ENCODE data around the gene TRMT112. TPM values are rescaled to one million over a fixed set of nuclear protein-coding genes. Genes with fewer than 3 reads are reported as not detected.

TRMT112 gene
- total RNA-seq, 2 experiments from 2014 or later: 137 to 145 TPM

DNA sequence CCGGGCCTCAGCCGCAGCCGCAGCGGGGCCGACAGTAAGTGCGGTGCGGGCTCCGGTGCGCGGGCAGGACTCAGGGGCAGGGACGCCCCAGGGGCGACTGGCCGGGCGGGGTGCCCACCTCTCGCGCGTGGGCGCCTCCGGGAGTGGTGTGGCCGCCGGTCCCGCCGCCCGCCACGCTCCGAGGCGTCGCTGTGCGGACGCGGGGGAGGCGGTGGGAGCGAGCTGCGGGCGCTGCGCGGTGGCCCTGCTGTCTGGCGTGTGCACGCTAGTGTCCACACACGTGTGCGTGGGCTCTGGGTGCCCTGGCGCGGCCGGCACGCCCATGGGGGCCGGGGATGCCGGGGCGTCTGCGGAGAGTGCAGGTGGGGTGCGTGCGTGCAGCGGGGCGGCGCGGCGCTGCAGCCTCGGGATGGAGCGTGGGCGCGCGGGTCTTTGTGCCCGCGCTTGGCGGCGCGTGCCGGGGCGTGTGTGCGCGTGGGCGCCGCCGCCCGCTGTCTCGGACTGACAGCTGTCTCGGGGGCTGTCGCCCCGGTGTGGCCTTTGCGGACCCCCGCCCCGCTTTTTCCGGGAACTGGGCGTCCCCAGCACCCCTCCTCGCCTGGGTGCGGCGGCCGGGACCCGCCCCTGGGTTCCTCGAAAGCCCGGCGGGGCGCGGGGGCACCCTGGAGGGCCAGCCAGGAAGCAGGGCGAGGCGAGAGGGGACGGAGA lies 25.5 kb downstream of the TRMT112 start:
- H3K4me3 Mint-ChIP-seq: no peak overlapping the region
- H3K36me3 Mint-ChIP-seq (ENCODE audit: low read depth): peaks cover 6% of the 10 kb centered on the region
- ChIA-PET CTCF (interaction anchor here (1.5 to 1.8 kb wide), 2 partner anchors 9 to 12 kb away, joined by 8 to 11 read pairs; no protein-coding TSS in a partner anchor), POLR2A (interaction anchor here (1.0 to 1.4 kb wide), 2 partner anchors 9 to 12 kb away, joined by 3 read pairs; no protein-coding TSS in a partner anchor)
- no peaks in the 10 kb centered on the region for H3K9me3 Mint-ChIP-seq
- peaks cover 51% of the 10 kb centered on the region for H3K27me3 Mint-ChIP-seq
- no peak overlapping the region for H3K27ac Mint-ChIP-seq
- no peak for DNase-seq
- peaks cover 12% of the 10 kb centered on the region for H3K4me1 Mint-ChIP-seq

DNA sequence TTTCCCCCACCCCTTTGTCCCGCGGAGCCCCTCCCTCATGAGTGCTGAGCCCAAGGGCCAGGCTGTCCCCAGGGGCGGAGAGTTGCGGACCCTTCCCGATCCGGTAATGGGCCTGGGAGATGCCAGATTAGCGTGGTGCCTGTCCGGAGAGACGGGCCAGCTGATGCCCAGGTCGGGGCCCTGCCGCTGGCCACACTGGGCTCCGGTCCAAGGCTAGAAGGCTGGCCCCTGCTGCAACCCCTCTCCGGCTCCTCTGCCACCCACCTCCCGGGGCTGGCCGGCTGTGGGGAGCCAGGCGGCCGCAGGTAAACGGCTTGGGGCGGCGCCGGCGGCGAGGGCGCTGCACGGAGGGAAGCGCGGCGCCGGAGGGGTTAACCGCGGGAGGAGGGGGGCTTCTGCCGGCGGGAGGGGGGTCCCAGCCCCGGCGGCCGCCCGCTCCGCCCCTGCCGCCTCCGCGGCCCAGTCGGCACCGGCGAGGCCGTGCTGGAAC lies 26.1 kb downstream of the TRMT112 start, which contains the start of gene KCNK4:
KCNK4 (plus strand) TSS at position 41 of the 490 bp plus-strand sequence. CDS start 1,717 bp downstream, outside the sequence.
- Mint-ChIP-seq H3K4me3 (peak within 1 kb of the TSS; percentile 53), H3K4me1 (peaks cover 18% of the 10 kb centered on the region), H3K27me3 (peaks cover 46% of the 10 kb centered on the region), H3K9me3 (no peaks in the 10 kb centered on the region), H3K27ac (no peak within 1 kb of the TSS), H3K36me3 (ENCODE audit: low read depth) (peaks cover 6% of the 10 kb centered on the region)
- ChIA-PET POLR2A (interaction anchor here (1.4 to 1.6 kb wide), 2 partner anchors 9 to 21 kb away, joined by 3 read pairs; no protein-coding TSS in a partner anchor), CTCF (interaction anchor here (2.4 kb wide), 1 partner anchor 10 kb away, joined by 13 read pairs; no protein-coding TSS in a partner anchor)
- DNase-seq: no peak

GRCh38 chr11:64290352-64291261 lies 26.8 kb downstream of the TRMT112 start:
- Mint-ChIP-seq H3K27me3 (peaks cover 38% of the 10 kb centered on the region), H3K27ac (no peak overlapping the region), H3K4me1 (peaks cover 20% of the 10 kb centered on the region), H3K9me3 (no peaks in the 10 kb centered on the region), H3K36me3 (ENCODE audit: low read depth) (peaks cover 6% of the 10 kb centered on the region), H3K4me3 (peak overlapping the region; percentile 53)
- ChIA-PET POLR2A (interaction anchor here (0.8 to 1.6 kb wide), 5 partner anchors 14 to 64 kb away, joined by 3 to 6 read pairs (median 3); partner anchors contain the start of genes ESRRA, NUDT22, PRDX5 and TRPT1), CTCF (interaction anchor here (2.2 to 2.4 kb wide), 2 partner anchors 11 to 14 kb away, joined by 8 to 13 read pairs; no protein-coding TSS in a partner anchor)
- no peak for DNase-seq

- peaks cover 26% of the 10 kb centered on the region for H3K27me3 Mint-ChIP-seq
- ChIA-PET POLR2A (interaction anchor here (1.0 to 11.0 kb wide), 3 partner anchors 13 to 29 kb away, joined by 3 to 161 read pairs (median 6); partner anchors contain the start of gene PRDX5), CTCF (interaction anchor here (0.6 to 2.4 kb wide), 6 partner anchors 12 to 101 kb away, joined by 3 to 13 read pairs (median 5); no protein-coding TSS in a partner anchor)
- H3K36me3 Mint-ChIP-seq (ENCODE audit: low read depth): peaks cover 6% of the 10 kb centered on the region
- H3K4me3 Mint-ChIP-seq: no peak overlapping the region
- DNase-seq: no peak
- no peaks in the 10 kb centered on the region for H3K9me3 Mint-ChIP-seq
- no peak overlapping the region for H3K27ac Mint-ChIP-seq
- peaks cover 22% of the 10 kb centered on the region for H3K4me1 Mint-ChIP-seq
These were observed 28.3 kb downstream of the TRMT112 start for GRCh38 chr11:64289002-64289564.

- POLR2A ChIA-PET: interaction anchor here (11.0 kb wide), 1 partner anchor 18 kb away, joined by 161 read pairs; no protein-coding TSS in a partner anchor
- H3K9me3 Mint-ChIP-seq: no peaks in the 10 kb centered on the region
- H3K27me3 Mint-ChIP-seq: peaks cover 19% of the 10 kb centered on the region
- peaks cover 24% of the 10 kb centered on the region for H3K4me1 Mint-ChIP-seq
- no peak overlapping the region for H3K4me3 Mint-ChIP-seq
- no peak overlapping the region for H3K27ac Mint-ChIP-seq
- CTCF ChIA-PET: interaction anchor here (0.6 to 2.2 kb wide), 4 partner anchors 13 to 100 kb away, joined by 3 to 8 read pairs (median 4); no protein-coding TSS in a partner anchor
- peaks cover 6% of the 10 kb centered on the region for H3K36me3 Mint-ChIP-seq (ENCODE audit: low read depth)
- DNase-seq: no peak
These were observed 29.0 kb downstream of the TRMT112 start for GRCh38 chr11:64288353-64288750.

DNA sequence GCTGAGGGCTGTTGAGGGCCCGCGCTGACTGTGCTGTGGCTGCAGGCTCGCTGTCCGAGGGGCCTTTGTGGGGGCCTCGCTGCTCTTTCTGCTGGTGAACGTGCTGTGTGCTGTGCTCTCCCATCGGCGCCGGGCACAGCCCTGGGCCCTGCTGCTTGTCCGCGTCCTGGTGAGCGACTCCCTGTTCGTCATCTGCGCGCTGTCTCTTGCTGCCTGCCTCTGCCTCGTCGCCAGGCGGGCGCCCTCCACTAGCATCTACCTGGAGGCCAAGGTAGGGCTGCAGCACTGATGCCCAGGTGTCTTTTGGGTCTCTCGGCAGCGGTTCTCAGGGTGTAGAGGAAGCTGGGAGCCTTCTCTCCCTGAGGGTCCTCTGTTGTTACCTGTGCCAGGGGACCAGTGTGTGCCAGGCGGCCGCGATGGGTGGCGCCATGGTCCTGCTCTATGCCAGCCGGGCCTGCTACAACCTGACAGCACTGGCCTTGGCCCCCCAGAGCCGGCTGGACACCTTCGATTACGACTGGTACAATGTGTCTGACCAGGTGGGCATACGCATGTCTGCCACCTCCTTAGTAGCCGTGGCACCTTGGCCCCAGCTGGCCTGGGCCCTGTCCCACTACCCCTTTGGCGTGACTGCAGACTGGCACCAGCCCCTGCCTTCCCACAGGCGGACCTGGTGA lies 29.5 kb downstream of the TRMT112 start:
- POLR2A ChIA-PET: interaction anchor here (1.6 to 11.0 kb wide), 2 partner anchors 18 to 24 kb away, joined by 3 to 161 read pairs; no protein-coding TSS in a partner anchor
- no peak overlapping the region for H3K4me3 Mint-ChIP-seq
- H3K27ac Mint-ChIP-seq: no peak overlapping the region
- H3K36me3 Mint-ChIP-seq (ENCODE audit: low read depth): peaks cover 6% of the 10 kb centered on the region
- peaks cover 14% of the 10 kb centered on the region for H3K27me3 Mint-ChIP-seq
- DNase-seq: no peak
- no peaks in the 10 kb centered on the region for H3K9me3 Mint-ChIP-seq
- peaks cover 27% of the 10 kb centered on the region for H3K4me1 Mint-ChIP-seq
- CTCF ChIA-PET: interaction anchor here (1.7 to 2.2 kb wide), 3 partner anchors 14 to 17 kb away, joined by 4 to 8 read pairs (median 6); no protein-coding TSS in a partner anchor

GRCh38 chr11:64286801-64287159 lies 30.6 kb downstream of the TRMT112 start:
- peaks cover 10% of the 10 kb centered on the region for H3K36me3 Mint-ChIP-seq (ENCODE audit: low read depth)
- H3K27ac Mint-ChIP-seq: peak overlapping the region; percentile 70
- H3K4me1 Mint-ChIP-seq: peaks cover 28% of the 10 kb centered on the region
- ChIA-PET POLR2A (interaction anchor here (1.6 to 11.0 kb wide), 4 partner anchors 17 to 62 kb away, joined by 3 to 161 read pairs (median 24); partner anchors contain the start of gene ESRRA), CTCF (interaction anchor here (0.8 to 4.7 kb wide), 3 partner anchors 17 to 83 kb away, joined by 3 to 27 read pairs (median 4); partner anchors contain the start of gene FERMT3)
- H3K4me3 Mint-ChIP-seq: peak overlapping the region; percentile 79
- no peaks in the 10 kb centered on the region for H3K9me3 Mint-ChIP-seq
- peaks cover 11% of the 10 kb centered on the region for H3K27me3 Mint-ChIP-seq
- no peak for DNase-seq

DNA sequence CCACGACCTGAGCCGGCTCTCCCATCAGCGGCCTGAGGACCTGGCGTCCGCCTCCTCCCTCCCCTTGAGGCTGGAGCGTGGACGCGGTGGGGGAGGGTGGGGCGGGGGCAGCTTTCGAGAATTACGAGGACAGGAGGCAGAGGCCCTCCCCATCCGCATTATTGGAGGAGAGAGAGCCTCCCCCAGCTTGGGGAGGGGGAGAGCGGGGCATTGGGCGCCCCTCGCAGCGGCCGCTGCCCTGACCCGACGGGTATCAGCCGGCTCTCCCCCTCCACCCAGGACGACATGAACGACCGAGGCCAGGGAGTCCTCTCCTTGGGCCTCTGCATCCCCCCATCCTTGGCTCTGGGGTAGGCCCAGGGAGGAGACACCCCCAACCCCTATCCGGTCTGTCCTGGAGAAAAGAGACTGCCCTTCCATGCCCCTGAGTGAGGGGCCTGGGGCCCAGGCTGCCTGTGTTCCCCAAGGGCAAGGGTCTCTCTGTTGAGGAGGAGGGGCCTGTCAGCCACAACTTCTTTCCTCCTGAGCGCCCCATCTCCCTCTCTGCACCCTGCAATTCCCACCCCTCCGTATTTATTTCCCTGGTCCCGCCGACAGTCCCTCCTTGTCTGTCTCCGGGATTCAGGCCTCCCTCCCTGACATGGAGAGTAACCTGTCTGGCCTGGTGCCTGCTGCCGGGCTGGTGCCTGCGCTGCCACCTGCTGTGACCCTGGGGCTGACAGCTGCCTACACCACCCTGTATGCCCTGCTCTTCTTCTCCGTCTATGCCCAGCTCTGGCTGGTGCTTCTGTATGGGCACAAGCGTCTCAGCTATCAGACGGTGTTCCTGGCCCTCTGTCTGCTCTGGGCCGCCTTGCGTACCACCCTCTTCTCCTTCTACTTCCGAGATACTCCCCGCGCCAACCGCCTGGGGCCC lies 31.2 kb downstream of the TRMT112 start:
- Mint-ChIP-seq H3K36me3 (ENCODE audit: low read depth) (peaks cover 14% of the 10 kb centered on the region), H3K4me1 (peaks cover 32% of the 10 kb centered on the region), H3K9me3 (no peaks in the 10 kb centered on the region), H3K4me3 (peak overlapping the region; percentile 79), H3K27ac (peak overlapping the region; percentile 70), H3K27me3 (peaks cover 11% of the 10 kb centered on the region)
- CTCF ChIA-PET: interaction anchor here (0.7 to 4.7 kb wide), 7 partner anchors 15 to 83 kb away, joined by 3 to 42 read pairs (median 4); partner anchors contain the start of genes CATSPERZ, FERMT3 and FKBP2
- DNase-seq: peak; percentile 53
- POLR2A ChIA-PET: interaction anchor here (1.6 to 11.0 kb wide), 8 partner anchors 10 to 101 kb away, joined by 3 to 161 read pairs (median 13); partner anchors contain the start of genes CATSPERZ, ESRRA, FERMT3 and STIP1

DNA sequence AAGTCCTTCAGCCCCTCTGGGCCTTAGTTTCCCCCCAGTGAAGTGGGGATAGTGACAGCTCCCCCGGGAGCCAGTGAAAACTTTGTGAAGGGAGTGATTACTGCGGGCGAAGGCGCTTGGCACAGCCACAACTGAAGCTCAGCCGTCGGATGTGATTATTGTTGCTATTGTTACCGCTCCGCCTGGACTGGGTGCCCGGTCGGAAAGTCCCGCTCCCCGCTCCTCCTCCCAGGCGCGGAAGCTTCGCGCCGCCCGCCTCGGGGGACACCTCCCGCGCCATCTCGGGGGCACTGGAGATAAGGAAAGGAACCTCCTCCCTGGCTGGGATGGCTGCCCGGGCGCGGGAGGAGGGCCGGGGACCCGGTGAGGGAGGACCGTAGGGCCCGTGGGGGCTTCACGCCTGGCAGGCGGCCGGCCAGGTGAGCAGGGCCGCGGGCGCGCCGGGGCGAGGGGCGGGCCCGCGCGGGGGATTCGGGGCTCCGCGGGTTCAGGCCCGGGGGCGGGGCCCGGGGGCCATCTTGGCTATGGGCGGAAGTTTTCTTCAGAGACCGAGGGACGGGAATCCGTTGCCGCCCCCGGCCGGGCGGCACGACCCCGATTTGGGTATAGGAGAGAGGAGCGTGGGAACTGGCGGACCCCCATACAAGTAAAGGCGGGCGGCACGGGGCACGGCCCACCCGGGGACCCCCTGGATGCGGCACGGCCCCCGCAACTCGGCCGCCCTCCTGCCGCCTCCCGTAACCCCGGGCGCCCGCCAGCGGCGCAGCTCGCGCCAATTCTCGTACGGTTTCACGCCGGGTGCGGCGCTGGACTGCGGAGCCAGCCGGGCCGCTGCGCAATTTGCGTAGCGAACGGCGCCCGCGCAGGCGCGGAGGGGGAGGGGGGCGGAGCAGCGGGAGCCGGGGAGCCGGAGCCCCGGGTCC lies 32.1 kb downstream of the TRMT112 start, which contains the start of gene GPR137:
GPR137 (plus strand) TSS at position 887 of the 923 bp plus-strand sequence. CDS start 677 bp downstream, outside the sequence.
- DNase-seq: peak; percentile 90
- H3K27ac Mint-ChIP-seq: peak within 1 kb of the TSS; percentile 82
- ChIA-PET CTCF (interaction anchor here (0.7 to 4.7 kb wide), 7 partner anchors 14 to 79 kb away, joined by 3 to 42 read pairs (median 5); partner anchors contain the start of genes CATSPERZ, FERMT3, FKBP2 and PRDX5), POLR2A (interaction anchor here (1.0 to 11.0 kb wide), 13 partner anchors 9 to 100 kb away, joined by 3 to 161 read pairs (median 8); partner anchors contain the start of genes CATSPERZ, ESRRA, FERMT3 and FKBP2)
- peaks cover 2% of the 10 kb centered on the region for H3K27me3 Mint-ChIP-seq
- H3K9me3 Mint-ChIP-seq: no peaks in the 10 kb centered on the region
- H3K4me1 Mint-ChIP-seq: peaks cover 28% of the 10 kb centered on the region
- peak within 1 kb of the TSS; percentile 83 for H3K4me3 Mint-ChIP-seq
- H3K36me3 Mint-ChIP-seq (ENCODE audit: low read depth): peaks cover 10% of the 10 kb centered on the region

All from activated CD4-positive, alpha-beta memory T cell treated with anti-CD3 and anti-CD28 coated beads, Interleukin-2, amount 10 ng/mL, durations not matched to agents 7 days and 5 days (primary cell).